Measurements from ENCODE around the gene STK11. TPM values are rescaled to one million over a fixed set of nuclear protein-coding genes. Genes with fewer than 3 reads are reported as not detected.

The STK11 gene
- total RNA-seq, 2 experiments from 2014 or later = 76.5 to 78.4 TPM

- BruUV-seq (replicated peaks) = no TSS peak
- Histone ChIP-seq H3K4me1 (ENCODE audit: insufficient read depth, low read length, poor library complexity, severe bottlenecking) (peaks cover 59% of the 10 kb centered on the region), H3K36me3 (ENCODE audit: insufficient read depth, low read length) (peaks cover 45% of the 10 kb centered on the region), H3K9me2 (ENCODE audit: insufficient read depth, low read length) (no peaks in the 10 kb centered on the region), H3K9me3 (ENCODE audit: low read length) (no peaks in the 10 kb centered on the region), H3K4me3 (ENCODE audit: low read depth, low read length, poor library complexity, severe bottlenecking) (peak overlapping the region; percentile 78), H3K4me2 (ENCODE audit: low read length) (peak overlapping the region; percentile 90), H2AFZ (ENCODE audit: low read length) (no peak overlapping the region), H3K27ac (ENCODE audit: low read depth, low read length, poor library complexity, severe bottlenecking) (peak overlapping the region; percentile 87), H3K79me2 (ENCODE audit: insufficient read depth, low read depth, low read length) (peaks cover 32% of the 10 kb centered on the region; the same call in 1 of the 2 replicates), H4K20me1 (ENCODE audit: insufficient read depth, low read length) (no peaks in the 10 kb centered on the region)
- intact Hi-C loops (cut with micrococcal nuclease; ENCODE audit: unreplicated experiment) = no loop called here
- DNase-seq (ENCODE audit: low spot score) = peak; percentile 79
- CTCF ChIA-PET (ENCODE audit: unreplicated experiment) = no interaction called here
- TF ChIP-seq CTCF (conservative IDR thresholded peaks at IDR 0.05; ENCODE audit: low read length) (no peak), EZH2phosphoT487 (IDR thresholded peaks at IDR 0.05; ENCODE audit: borderline replicate concordance, low read depth, low read length) (no peak)
- POLR2A ChIA-PET = interaction anchor here (1.0 kb wide), 1 partner anchor 9 kb away, joined by 4 read pairs; no protein-coding TSS in a partner anchor
Measured at GRCh38 chr19:1259206-1259875, 53.8 kb downstream of the STK11 start.

- Histone ChIP-seq H3K4me3 (ENCODE audit: low read depth, low read length, poor library complexity, severe bottlenecking) (peak overlapping the region; percentile 78), H3K4me2 (ENCODE audit: low read length) (peak overlapping the region; percentile 90), H3K27ac (ENCODE audit: low read depth, low read length, poor library complexity, severe bottlenecking) (peak overlapping the region; percentile 87), H3K4me1 (ENCODE audit: insufficient read depth, low read length, poor library complexity, severe bottlenecking) (peaks cover 67% of the 10 kb centered on the region), H3K79me2 (ENCODE audit: insufficient read depth, low read depth, low read length) (peaks cover 27% of the 10 kb centered on the region; the same call in 1 of the 2 replicates), H2AFZ (ENCODE audit: low read length) (no peak overlapping the region), H3K9me2 (ENCODE audit: insufficient read depth, low read length) (no peaks in the 10 kb centered on the region), H3K36me3 (ENCODE audit: insufficient read depth, low read length) (peaks cover 38% of the 10 kb centered on the region), H4K20me1 (ENCODE audit: insufficient read depth, low read length) (no peaks in the 10 kb centered on the region), H3K9me3 (ENCODE audit: low read length) (no peaks in the 10 kb centered on the region)
- no TSS peak for BruUV-seq (replicated peaks)
- DNase-seq (ENCODE audit: low spot score) = peak; percentile 64
- TF ChIP-seq EZH2phosphoT487 (IDR thresholded peaks at IDR 0.05; ENCODE audit: borderline replicate concordance, low read depth, low read length) (no peak), CTCF (conservative IDR thresholded peaks at IDR 0.05; ENCODE audit: low read length) (no peak)
- CTCF ChIA-PET (ENCODE audit: unreplicated experiment) = no interaction called here
- POLR2A ChIA-PET = interaction anchor here (1.0 kb wide), 1 partner anchor 9 kb away, joined by 4 read pairs; no protein-coding TSS in a partner anchor
- intact Hi-C loops (cut with micrococcal nuclease; ENCODE audit: unreplicated experiment) = loop anchor here (10.0 kb wide), 1 partner anchor 235 kb away; the partner anchor contains the start of genes CNN2, RNU6-2 and TMEM259
Measured at GRCh38 chr19:1259876-1260748, 54.5 kb downstream of the STK11 start.
